HG03025 (cell line): ENCODE data around the gene REEP6.

Experiments
- ATAC-seq: cut with Tn5 transposase; IDR thresholded peaks from one replicate; pipeline ENCODE4 v1.9.1; 2021; ENCODE audit warnings: mild to moderate bottlenecking, moderate library complexity; ENCODE audit not compliant: unreplicated experiment, low FRiP score

REEP6 gene

GRCh38 chr19:1491114-1491848 lies at the start of gene REEP6:
REEP6 (plus strand) TSS chr19:1491181; CDS start chr19:1491270, 89 bp downstream.
- ATAC-seq: no peak

GRCh38 chr19:1441677-1442438 lies 49.1 kb upstream of the REEP6 start:
- no peak for ATAC-seq

GRCh38 chr19:1445185-1445931 lies 45.6 kb upstream of the REEP6 start:
- peak; percentile 49 for ATAC-seq

- no peak for ATAC-seq
These were observed 44.9 kb upstream of the REEP6 start for GRCh38 chr19:1445932-1446712.

GRCh38 chr19:1446713-1447481 lies 44.1 kb upstream of the REEP6 start:
- ATAC-seq: no peak

- no peak for ATAC-seq
These were observed 43.5 kb upstream of the REEP6 start for GRCh38 chr19:1447504-1447903.

GRCh38 chr19:1447944-1448343 lies 43.0 kb upstream of the REEP6 start:
- ATAC-seq: no peak

- no peak for ATAC-seq
These were observed 41.2 kb upstream of the REEP6 start, which contains the start of gene APC2 for GRCh38 chr19:1449467-1450442. APC2 (plus strand) TSS chr19:1450121; CDS start chr19:1453002, 2,881 bp downstream.

- no peak for ATAC-seq
These were observed 39.9 kb upstream of the REEP6 start for GRCh38 chr19:1450735-1451731.

GRCh38 chr19:1451916-1452801 lies 38.8 kb upstream of the REEP6 start:
- no peak for ATAC-seq

GRCh38 chr19:1452802-1453524 lies 38.0 kb upstream of the REEP6 start:
- ATAC-seq: no peak

- no peak for ATAC-seq
These were observed 37.2 kb upstream of the REEP6 start for GRCh38 chr19:1453525-1454364.

GRCh38 chr19:1455002-1455335 lies 36.0 kb upstream of the REEP6 start:
- no peak for ATAC-seq

GRCh38 chr19:1455336-1456120 lies 35.5 kb upstream of the REEP6 start:
- ATAC-seq: no peak
